Amygdala (tissue), 56 donors: Measurements from ENCODE around the gene OPN4.

Experiments used
- DNase-seq, 56 donors: peaks; one replicate each; lab custom pipeline; 2025; lab: John Stamatoyannopoulos, UW

Gene OPN4

DNA sequence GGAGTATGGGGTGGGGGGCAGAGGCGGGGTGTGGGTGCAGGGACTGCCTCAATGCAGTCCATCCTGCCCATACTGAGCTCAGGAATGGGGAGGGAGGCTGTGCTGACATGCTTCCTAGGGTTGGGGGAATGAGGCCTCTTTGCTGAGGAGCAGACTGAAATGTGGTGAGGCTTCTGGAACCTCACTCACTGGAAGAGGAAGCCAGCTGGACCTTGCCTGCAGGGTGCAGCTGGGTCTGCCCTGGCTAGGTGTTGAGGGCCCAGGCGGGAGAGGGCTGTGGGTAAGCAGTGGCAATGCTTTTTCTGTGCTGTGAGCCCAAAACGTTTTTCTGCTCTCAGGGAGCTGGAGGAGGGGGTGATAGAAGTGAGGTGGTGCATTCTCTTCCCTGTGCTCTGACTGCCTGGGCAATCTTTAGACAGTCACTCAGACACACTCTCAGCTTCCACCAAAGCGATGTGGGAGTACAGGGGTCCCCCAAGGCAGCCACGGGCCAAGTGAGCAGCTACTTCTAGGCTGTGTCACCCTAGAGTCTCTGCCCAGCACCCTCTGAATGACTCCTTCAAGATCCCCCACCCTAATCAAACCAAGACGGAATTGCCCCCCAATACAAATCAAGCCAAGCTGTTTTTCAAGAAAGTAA lies 60.9 kb downstream of the OPN4 start:
- no peak for DNase-seq

- no peak for DNase-seq
Measured at GRCh38 chr10:86715836-86716235, 61.5 kb downstream of the OPN4 start.
